ENCODE measurements around the gene PRTFDC1.

PRTFDC1 gene

DNA sequence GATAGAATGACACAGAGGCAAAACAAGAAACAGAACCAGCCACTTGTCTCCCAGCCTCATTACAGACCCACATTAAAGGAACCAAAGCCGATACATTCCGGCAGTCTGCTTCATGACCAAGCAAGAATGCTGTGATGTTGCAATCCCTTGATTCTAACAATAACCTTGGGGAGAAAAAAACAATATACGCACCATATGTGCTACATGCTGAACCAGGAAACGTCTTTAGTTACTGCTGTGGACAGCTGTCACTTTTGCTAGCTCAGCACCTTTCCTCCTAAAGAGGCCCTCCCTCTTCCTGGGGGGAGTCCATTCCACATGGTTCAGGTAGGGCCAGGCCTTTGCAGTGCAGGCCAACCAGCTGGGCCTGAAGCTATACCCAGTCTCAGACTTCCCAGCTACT, 79.1 kb downstream of the PRTFDC1 start:
- no peak overlapping the region for H3K4me3 ChIP-seq (ENCODE audit: low read depth, low read length)
- TF ChIP-seq, protein P1, sequence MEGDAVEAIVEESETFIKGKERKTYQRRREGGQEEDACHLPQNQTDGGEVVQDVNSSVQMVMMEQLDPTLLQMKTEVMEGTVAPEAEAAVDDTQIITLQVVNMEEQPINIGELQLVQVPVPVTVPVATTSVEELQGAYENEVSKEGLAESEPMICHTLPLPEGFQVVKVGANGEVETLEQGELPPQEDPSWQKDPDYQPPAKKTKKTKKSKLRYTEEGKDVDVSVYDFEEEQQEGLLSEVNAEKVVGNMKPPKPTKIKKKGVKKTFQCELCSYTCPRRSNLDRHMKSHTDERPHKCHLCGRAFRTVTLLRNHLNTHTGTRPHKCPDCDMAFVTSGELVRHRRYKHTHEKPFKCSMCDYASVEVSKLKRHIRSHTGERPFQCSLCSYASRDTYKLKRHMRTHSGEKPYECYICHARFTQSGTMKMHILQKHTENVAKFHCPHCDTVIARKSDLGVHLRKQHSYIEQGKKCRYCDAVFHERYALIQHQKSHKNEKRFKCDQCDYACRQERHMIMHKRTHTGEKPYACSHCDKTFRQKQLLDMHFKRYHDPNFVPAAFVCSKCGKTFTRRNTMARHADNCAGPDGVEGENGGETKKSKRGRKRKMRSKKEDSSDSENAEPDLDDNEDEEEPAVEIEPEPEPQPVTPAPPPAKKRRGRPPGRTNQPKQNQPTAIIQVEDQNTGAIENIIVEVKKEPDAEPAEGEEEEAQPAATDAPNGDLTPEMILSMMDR (IDR thresholded peaks at IDR 0.05; ENCODE audit: borderline replicate concordance, insufficient read depth, low read depth, low read length), result no peak

DNA sequence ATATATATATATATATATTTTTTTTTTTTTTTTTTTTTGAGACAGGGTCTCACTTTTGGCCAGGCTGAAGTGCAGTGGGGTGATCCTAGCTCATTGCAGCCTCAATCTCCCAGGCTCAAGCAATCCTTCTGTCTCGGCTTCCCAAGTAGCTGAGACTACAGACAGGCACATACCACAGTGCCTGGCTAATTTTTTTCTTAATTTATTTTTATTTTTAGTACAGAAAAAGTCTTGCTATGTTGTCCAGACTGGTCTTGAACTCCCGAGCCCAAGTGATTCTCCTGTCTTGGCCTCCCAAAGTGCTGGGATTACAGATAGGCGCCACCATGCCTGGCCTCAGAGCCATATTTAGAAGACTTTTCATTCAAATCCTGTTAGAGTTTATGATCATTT, 79.6 kb downstream of the PRTFDC1 start:
- TF ChIP-seq, protein P1 (IDR thresholded peaks at IDR 0.05; ENCODE audit: borderline replicate concordance, insufficient read depth, low read depth, low read length), result no peak
- no peak overlapping the region for H3K4me3 ChIP-seq (ENCODE audit: low read depth, low read length)

- TF ChIP-seq, protein P1 (IDR thresholded peaks at IDR 0.05; ENCODE audit: borderline replicate concordance, insufficient read depth, low read depth, low read length), result no peak
- no peak overlapping the region for H3K4me3 ChIP-seq (ENCODE audit: low read depth, low read length)
Measured at GRCh38 chr10:24872049-24872789, 80.2 kb downstream of the PRTFDC1 start.

DNA sequence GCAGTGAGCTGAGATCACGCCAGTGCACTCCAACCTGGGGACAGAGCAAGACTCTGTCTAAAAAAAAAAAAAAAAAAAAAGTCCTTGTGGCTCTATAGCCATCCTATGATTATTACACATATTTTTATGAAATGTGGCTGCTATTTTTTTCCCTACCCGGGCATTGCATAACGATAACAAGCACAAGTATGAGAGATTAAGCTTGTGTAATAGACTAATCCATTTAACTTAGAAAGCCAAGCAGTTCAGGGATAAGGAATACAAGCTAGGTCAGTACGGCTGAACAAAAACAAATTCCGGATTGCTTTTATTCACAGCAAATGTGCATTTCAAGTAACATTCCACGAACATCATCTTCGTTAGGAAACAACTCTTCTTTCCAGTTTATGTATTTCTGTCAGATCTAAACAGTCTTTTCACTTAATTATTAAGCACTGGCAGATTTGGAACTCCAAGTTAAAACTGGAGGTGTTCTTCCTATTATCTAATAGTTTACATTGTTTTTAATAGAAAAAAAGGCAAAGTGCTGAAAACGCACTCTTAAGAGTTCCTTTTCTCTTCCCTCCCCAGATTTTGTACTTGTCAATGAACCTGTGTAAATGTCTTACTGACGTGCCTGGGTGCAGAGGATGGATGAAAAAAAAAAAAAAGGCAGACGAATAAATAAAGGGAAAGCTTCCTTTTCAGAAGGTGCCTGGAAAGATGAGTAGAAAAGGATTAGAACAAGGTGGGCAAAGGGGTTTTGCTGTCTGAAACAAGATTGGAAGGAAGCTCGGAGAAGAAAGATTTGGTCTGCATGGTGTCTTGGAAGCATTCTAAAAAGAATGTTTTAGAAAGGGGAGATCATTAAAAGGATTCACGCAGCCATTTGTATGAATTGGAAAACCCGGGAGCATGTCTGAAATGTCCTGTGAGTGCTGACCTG, 81.1 kb downstream of the PRTFDC1 start:
- TF ChIP-seq, protein P1 (IDR thresholded peaks at IDR 0.05; ENCODE audit: borderline replicate concordance, insufficient read depth, low read depth, low read length), result no peak
- no peak overlapping the region for H3K4me3 ChIP-seq (ENCODE audit: low read depth, low read length)

DNA sequence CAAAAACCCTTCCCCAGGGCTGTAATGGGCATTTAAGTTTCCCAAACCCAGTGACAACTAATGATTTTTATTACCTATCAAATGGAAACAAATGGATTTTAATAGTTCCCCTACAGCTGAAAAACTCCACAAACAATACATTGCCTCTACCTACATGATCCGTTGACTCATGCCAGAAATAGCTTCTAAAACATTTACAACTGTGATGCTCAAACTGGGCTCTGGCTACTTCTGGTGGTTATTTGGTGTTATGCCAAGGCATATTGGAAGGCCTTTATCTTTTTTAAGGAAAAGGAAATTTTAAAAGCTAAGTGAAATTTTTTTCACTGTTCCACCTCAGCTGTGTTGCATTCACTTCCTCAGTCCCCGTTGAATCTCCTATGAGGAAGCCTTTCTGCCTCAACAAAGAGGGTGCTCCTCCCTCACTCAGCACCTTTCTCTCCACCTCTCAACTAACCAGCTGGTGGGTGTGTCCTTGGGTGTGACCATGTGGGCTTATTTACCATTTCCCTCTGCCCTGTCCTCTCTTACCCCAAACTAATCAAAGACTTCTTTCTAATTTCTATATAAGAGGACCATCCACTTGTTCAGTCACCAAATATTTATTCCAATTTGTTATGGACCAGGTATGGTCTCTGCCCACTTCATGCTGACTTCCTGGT, 82.9 kb downstream of the PRTFDC1 start:
- TF ChIP-seq, protein P1 (IDR thresholded peaks at IDR 0.05; ENCODE audit: borderline replicate concordance, insufficient read depth, low read depth, low read length), result no peak
- no peak overlapping the region for H3K4me3 ChIP-seq (ENCODE audit: low read depth, low read length)

DNA sequence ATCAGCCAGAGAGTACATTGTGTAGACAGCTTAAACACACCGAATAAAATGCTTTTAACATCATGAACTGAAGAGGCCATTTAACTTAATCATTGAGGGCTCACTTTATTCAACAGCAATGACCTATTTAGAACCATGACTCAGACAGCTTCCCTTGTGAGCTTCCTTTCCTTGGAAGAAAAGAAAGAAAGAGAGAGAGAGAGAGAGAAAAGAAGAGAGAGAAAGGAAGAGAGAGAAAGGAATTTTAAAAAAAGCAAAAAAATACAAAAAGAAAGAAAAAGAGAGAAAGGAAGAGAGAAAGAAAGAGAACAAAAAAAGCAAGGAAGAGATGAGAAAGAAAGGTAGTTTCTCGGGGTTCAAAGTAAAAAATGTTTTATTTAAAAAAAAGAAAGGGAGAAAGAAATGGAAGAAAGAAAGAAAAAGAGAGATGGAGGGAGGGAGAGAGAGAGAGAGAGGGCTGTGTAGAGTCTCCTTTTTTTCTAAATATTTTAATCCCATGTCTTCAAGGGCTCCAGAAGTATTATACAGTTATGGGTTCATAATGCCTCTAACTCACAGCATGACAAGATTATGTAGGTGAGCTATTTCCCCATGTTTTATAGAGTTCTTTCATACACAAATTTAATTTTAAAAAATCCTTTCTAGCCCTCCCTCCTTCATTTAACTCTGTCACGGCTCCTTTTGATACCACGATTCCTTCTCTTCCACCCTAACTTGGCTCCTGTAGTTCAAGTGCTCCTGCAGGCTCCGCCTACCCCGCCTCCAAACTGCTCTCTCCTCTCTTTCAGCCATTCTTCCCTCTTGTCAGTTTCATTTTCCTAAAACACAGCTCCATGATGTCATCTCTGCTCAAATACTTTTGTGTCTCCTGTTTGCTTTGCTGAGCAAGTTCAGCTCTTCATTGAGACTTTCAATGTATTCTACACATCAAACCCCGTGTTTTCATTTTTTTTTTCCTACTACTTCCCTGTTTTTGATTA, 85.5 kb downstream of the PRTFDC1 start:
- TF ChIP-seq, protein P1 (IDR thresholded peaks at IDR 0.05; ENCODE audit: borderline replicate concordance, insufficient read depth, low read depth, low read length), result no peak
- H3K4me3 ChIP-seq (ENCODE audit: low read depth, low read length), result no peak overlapping the region

Measured in GM12875 (cell line).